ENCODE results near the gene TMPRSS6. TPM values are rescaled to one million over a fixed set of nuclear protein-coding genes. Genes with fewer than 3 reads are reported as not detected.

TMPRSS6 gene
- total RNA-seq, 1 experiment from 2014 or later: 0.39 TPM

DNA sequence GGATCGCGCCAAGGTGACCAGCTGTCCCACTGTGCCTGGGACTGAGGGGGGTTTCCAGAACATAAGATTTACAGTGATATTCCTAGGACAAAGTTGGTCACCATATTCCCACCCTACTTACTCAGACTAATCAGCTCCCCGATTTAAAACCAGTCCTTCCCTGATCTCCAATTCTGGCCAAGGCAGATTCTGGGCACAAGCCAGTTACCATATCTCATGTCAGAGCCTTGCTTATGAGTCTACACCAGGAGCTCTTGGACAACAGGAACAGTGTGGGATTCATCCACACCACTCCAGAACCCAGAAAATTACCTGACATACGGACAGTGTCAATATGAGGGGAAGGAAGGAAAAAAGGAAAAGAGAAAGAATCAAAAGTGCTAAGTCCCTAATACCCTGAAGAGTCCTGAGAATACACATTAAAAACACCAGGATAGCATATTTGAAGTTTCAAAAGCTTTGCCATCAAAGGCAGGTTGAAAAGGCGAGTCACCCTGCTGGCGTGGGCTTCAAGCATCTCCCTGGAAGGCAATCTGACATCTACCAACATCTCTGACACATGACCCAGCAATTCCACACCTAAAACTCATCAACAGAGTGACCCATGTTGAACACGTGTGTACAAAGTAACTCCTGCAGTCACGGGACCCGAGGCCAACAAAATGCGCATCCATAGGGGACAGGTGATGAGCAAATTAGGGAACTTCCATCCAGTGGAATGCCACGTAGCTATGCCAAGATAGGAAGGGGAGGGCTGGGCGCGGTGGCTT, 48.2 kb upstream of the TMPRSS6 start:
- peak overlapping the region; percentile 41 for H3K4me2 ChIP-seq (ENCODE audit: low read length)
- BruUV-seq (replicated peaks): no TSS peak
- H2AFZ ChIP-seq (ENCODE audit: low read depth, low read length, poor library complexity, severe bottlenecking): no peak overlapping the region
- RAD21 ChIA-PET (ENCODE audit: low non-redundant PET in 1 of 2, low total read pairs in 2 of 2, uncharacterized antibody in 2 of 2, unreplicated experiment in 2 of 2): no interaction called here
- H3K79me2 ChIP-seq (ENCODE audit: insufficient read depth, low read length): no peaks in the 10 kb centered on the region
- no peaks in the 10 kb centered on the region for H4K20me1 ChIP-seq (ENCODE audit: insufficient read depth)
- H3K9me3 ChIP-seq (ENCODE audit: control insufficient read depth in 1 of 2, insufficient read depth in 1 of 2, low read depth in 1 of 2, low read length in 2 of 2): peaks cover 0 to 4% of the 10 kb centered on the region in 2 experiments; a peak in 1 of 4 replicates
- no peak overlapping the region for H3K9ac ChIP-seq (ENCODE audit: low read length)
- peaks cover 23 to 45% of the 10 kb centered on the region in 2 experiments for H3K4me1 ChIP-seq (ENCODE audit: control insufficient read depth in 1 of 2, insufficient read depth in 2 of 2, low read length in 2 of 2)
- H3K36me3 ChIP-seq (ENCODE audit: control insufficient read depth in 1 of 2, insufficient read depth in 2 of 2, low read length in 2 of 2): no peaks in the 10 kb centered on the region
- H3K4me3 ChIP-seq (replicated peaks in 1 of 2; ENCODE audit: low read depth in 1 of 2, low read length in 2 of 2): no peak overlapping the region
- POLR2A ChIA-PET: interaction anchor here (1.1 to 1.9 kb wide), 2 partner anchors 29 to 40 kb away, joined by 3 to 6 read pairs; no protein-coding TSS in a partner anchor
- no peaks in the 10 kb centered on the region for H3K9me2 ChIP-seq (ENCODE audit: insufficient read depth)
- DNase-seq (ENCODE audit: low read depth, low spot score) (peak; percentile 56), ATAC-seq (peak; percentile 57)
- H3K27ac ChIP-seq (ENCODE audit: low read depth, low read length): peak overlapping the region; percentile 5; the same call in 1 of the 2 replicates
- intact Hi-C loops (cut with micrococcal nuclease): no loop called here
- H3K27me3 ChIP-seq (ENCODE audit: insufficient read depth, low read length): no peaks in the 10 kb centered on the region
- TF ChIP-seq JUND (IDR thresholded peaks at IDR 0.05) (no peak; the same call in 1 of the 2 replicates), RAD21 (IDR thresholded peaks at IDR 0.05; ENCODE audit: low read depth) (no peak), ZNF274 (IDR thresholded peaks at IDR 0.05; ENCODE audit: low read depth, low read length) (no peak)
- TF ChIP-seq, protein P1, sequence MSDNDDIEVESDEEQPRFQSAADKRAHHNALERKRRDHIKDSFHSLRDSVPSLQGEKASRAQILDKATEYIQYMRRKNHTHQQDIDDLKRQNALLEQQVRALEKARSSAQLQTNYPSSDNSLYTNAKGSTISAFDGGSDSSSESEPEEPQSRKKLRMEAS (IDR thresholded peaks at IDR 0.05): peak; percentile 82
- CTCF ChIA-PET: interaction anchor here (0.7 to 1.5 kb wide), 2 partner anchors 40 to 42 kb away, joined by 3 to 5 read pairs; no protein-coding TSS in a partner anchor

DNA sequence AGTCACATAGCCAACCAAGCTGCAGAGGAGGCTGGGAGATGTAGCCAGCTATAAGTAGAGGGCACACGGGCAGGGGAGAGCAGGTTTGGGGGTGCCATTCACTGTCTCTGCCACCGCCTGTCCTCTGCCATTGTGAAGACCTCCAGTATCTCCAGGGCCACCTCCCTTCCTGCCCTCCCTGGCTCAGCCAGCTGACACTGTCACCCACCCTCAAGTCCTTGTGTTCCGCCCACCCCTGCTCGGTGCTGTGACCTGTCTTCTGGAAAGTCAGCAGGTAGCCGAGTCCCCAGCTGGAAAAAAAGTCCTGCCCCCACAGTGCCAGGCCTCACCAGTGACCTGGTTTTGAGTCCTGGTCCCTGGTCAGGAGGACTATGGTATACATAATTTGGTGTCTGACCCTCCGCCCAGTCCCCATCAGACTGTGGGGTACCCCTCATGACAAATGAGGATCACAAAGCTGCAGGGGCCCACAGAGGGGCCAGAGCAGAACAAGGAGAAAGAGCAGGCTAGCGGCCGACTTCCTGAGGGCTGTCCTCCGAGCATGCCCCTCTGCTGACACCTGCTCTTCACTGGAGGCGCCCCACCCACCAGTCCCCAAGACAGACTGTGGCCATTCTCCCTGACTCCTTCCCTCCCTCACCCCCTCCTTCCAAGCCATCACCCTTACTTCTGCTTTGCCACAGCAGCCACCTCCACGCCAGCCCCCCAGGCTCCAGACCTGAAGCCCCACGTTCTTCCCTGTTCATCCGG, 47.3 kb upstream of the TMPRSS6 start:
- BruUV-seq (replicated peaks): no TSS peak
- intact Hi-C loops (cut with micrococcal nuclease): no loop called here
- no peak for TF ChIP-seq EZH2 (IDR thresholded peaks at IDR 0.05)
- TF ChIP-seq TCF7L2 (IDR thresholded peaks at IDR 0.05; ENCODE audit: borderline replicate concordance, extremely low read depth, insufficient read depth, insufficient read length): no peak
- TF ChIP-seq EZH2phosphoT487 (IDR thresholded peaks at IDR 0.05; ENCODE audit: borderline replicate concordance): no peak
- TF ChIP-seq YY1 (IDR thresholded peaks at IDR 0.05; ENCODE audit: extremely low read depth, insufficient replicate concordance, low read depth, low read length): no peak
- TF ChIP-seq POLR2AphosphoS5 (IDR thresholded peaks at IDR 0.05; ENCODE audit: low read depth, low read length): no peak

More for the DNA sequence above, 47.3 kb upstream of the TMPRSS6 start:
- ChIA-PET CTCF (interaction anchor here (0.7 to 1.5 kb wide), 2 partner anchors 41 to 43 kb away, joined by 3 to 5 read pairs; no protein-coding TSS in a partner anchor), RAD21 (ENCODE audit: low non-redundant PET in 1 of 2, low total read pairs in 2 of 2, uncharacterized antibody in 2 of 2, unreplicated experiment in 2 of 2) (no interaction called here), POLR2A (interaction anchor here (1.1 to 1.9 kb wide), 2 partner anchors 30 to 40 kb away, joined by 3 to 6 read pairs; no protein-coding TSS in a partner anchor)
- Histone ChIP-seq H3K27me3 (ENCODE audit: insufficient read depth, low read length) (no peaks in the 10 kb centered on the region), H3K27ac (ENCODE audit: low read depth, low read length) (no peak overlapping the region), H4K20me1 (ENCODE audit: insufficient read depth) (no peaks in the 10 kb centered on the region), H3K4me3 (replicated peaks in 1 of 2; ENCODE audit: low read depth in 1 of 2, low read length in 2 of 2) (no peak overlapping the region), H3K9ac (ENCODE audit: low read length) (no peak overlapping the region), H3K79me2 (ENCODE audit: insufficient read depth, low read length) (no peaks in the 10 kb centered on the region), H3K4me2 (ENCODE audit: low read length) (peak overlapping the region; percentile 41), H2AFZ (ENCODE audit: low read depth, low read length, poor library complexity, severe bottlenecking) (no peak overlapping the region), H3K4me1 (ENCODE audit: control insufficient read depth in 1 of 2, insufficient read depth in 2 of 2, low read length in 2 of 2) (peaks cover 23 to 45% of the 10 kb centered on the region in 2 experiments), H3K9me3 (ENCODE audit: control insufficient read depth in 1 of 2, insufficient read depth in 1 of 2, low read depth in 1 of 2, low read length in 2 of 2) (peaks cover 0 to 4% of the 10 kb centered on the region in 2 experiments; a peak in 1 of 4 replicates), H3K9me2 (ENCODE audit: insufficient read depth) (no peaks in the 10 kb centered on the region), H3K36me3 (ENCODE audit: control insufficient read depth in 1 of 2, insufficient read depth in 2 of 2, low read length in 2 of 2) (no peaks in the 10 kb centered on the region)
- DNase-seq (ENCODE audit: low read depth, low spot score) (no peak), ATAC-seq (no peak)

Measured in HCT116 (cell line).